ENCODE data around the gene TANGO2. TPM values are rescaled to one million over a fixed set of nuclear protein-coding genes. Genes with fewer than 3 reads are reported as not detected.

The TANGO2 gene
- total RNA-seq, 2 experiments from 2014 or later, result 21.3 to 23.0 TPM

- ChIA-PET POLR2A (no interaction called here), CTCF (interaction anchor here (1.0 to 1.2 kb wide), 2 partner anchors 22 to 459 kb away, joined by 3 to 6 read pairs; no protein-coding TSS in a partner anchor)
Measured at GRCh38 chr22:20089226-20089976, 68.5 kb downstream of the TANGO2 start.

GRCh38 chr22:20089977-20090729 lies 69.2 kb downstream of the TANGO2 start:
- ChIA-PET POLR2A (interaction anchor here (1.8 kb wide), 1 partner anchor 11 kb away, joined by 7 read pairs; no protein-coding TSS in a partner anchor), CTCF (interaction anchor here (1.0 kb wide), 1 partner anchor 459 kb away, joined by 6 read pairs; no protein-coding TSS in a partner anchor)

GRCh38 chr22:20090730-20091240 lies 69.9 kb downstream of the TANGO2 start:
- POLR2A ChIA-PET, result interaction anchor here (1.8 kb wide), 1 partner anchor 10 kb away, joined by 7 read pairs; no protein-coding TSS in a partner anchor
- CTCF ChIA-PET, result interaction anchor here (1.0 kb wide), 1 partner anchor 458 kb away, joined by 6 read pairs; no protein-coding TSS in a partner anchor

- POLR2A ChIA-PET, result interaction anchor here (0.6 to 1.8 kb wide), 2 partner anchors 9 to 133 kb away, joined by 3 to 7 read pairs; no protein-coding TSS in a partner anchor
Measured at GRCh38 chr22:20091690-20092476, 71.0 kb downstream of the TANGO2 start.

GRCh38 chr22:20092477-20092854 lies 71.6 kb downstream of the TANGO2 start:
- ChIA-PET CTCF (interaction anchor here (1.5 kb wide), 1 partner anchor 121 kb away, joined by 3 read pairs; no protein-coding TSS in a partner anchor), POLR2A (interaction anchor here (0.6 kb wide), 1 partner anchor 25 kb away, joined by 3 read pairs; the partner anchor contains the start of gene TRMT2A)

More at GRCh38 chr22:20091690-20092476, 71.0 kb downstream of the TANGO2 start:
- CTCF ChIA-PET, result interaction anchor here (1.5 kb wide), 1 partner anchor 121 kb away, joined by 3 read pairs; no protein-coding TSS in a partner anchor

- ChIA-PET CTCF (no interaction called here), POLR2A (no interaction called here)
Measured at GRCh38 chr22:20093418-20094196, 72.7 kb downstream of the TANGO2 start.

GRCh38 chr22:20094197-20094807 lies 73.4 kb downstream of the TANGO2 start:
- ChIA-PET POLR2A (no interaction called here), CTCF (interaction anchor here (1.1 to 1.6 kb wide), 2 partner anchors 9 to 35 kb away, joined by 3 read pairs; no protein-coding TSS in a partner anchor)

GRCh38 chr22:20095521-20095920 lies 74.6 kb downstream of the TANGO2 start:
- ChIA-PET POLR2A (no interaction called here), CTCF (interaction anchor here (0.6 to 2.1 kb wide), 3 partner anchors 10 to 751 kb away, joined by 3 to 8 read pairs (median 6); no protein-coding TSS in a partner anchor)

GRCh38 chr22:20096574-20097420 lies 75.9 kb downstream of the TANGO2 start:
- ChIA-PET POLR2A (no interaction called here), CTCF (interaction anchor here (2.1 kb wide), 1 partner anchor 14 kb away, joined by 8 read pairs; no protein-coding TSS in a partner anchor)

- CTCF ChIA-PET, result no interaction called here
Measured at GRCh38 chr22:20099099-20099711, 78.3 kb downstream of the TANGO2 start.

GRCh38 chr22:20101638-20102037 lies 80.7 kb downstream of the TANGO2 start:
- POLR2A ChIA-PET, result interaction anchor here (1.8 kb wide), 1 partner anchor 15 kb away, joined by 16 read pairs; the partner anchor contains the start of genes RANBP1 and TRMT2A
- CTCF ChIA-PET, result interaction anchor here (0.7 to 2.8 kb wide), 4 partner anchors 10 to 1545 kb away, joined by 3 to 14 read pairs (median 8); partner anchors contain the start of genes RANBP1 and TRMT2A

More at GRCh38 chr22:20099099-20099711, 78.3 kb downstream of the TANGO2 start:
- POLR2A ChIA-PET, result interaction anchor here (0.5 kb wide), 1 partner anchor 80 kb away, joined by 3 read pairs; no protein-coding TSS in a partner anchor

- ChIA-PET CTCF (interaction anchor here (0.8 to 2.8 kb wide), 4 partner anchors 9 to 132 kb away, joined by 3 to 14 read pairs (median 8); partner anchors contain the start of genes RANBP1 and TRMT2A), POLR2A (interaction anchor here (0.7 kb wide), 1 partner anchor 205 kb away, joined by 5 read pairs; no protein-coding TSS in a partner anchor)
Measured at GRCh38 chr22:20102203-20102780, 81.4 kb downstream of the TANGO2 start.

GRCh38 chr22:20105456-20106204 lies 84.7 kb downstream of the TANGO2 start:
- ChIA-PET POLR2A (no interaction called here), CTCF (interaction anchor here (1.3 to 2.2 kb wide), 2 partner anchors 10 to 152 kb away, joined by 5 to 7 read pairs; partner anchors contain the start of gene RANBP1)

- ChIA-PET CTCF (interaction anchor here (1.3 to 2.2 kb wide), 2 partner anchors 9 to 153 kb away, joined by 5 to 7 read pairs; partner anchors contain the start of gene RANBP1), POLR2A (no interaction called here)
Measured at GRCh38 chr22:20106205-20106848, 85.4 kb downstream of the TANGO2 start.
